ENCODE results near the gene ALAS1. TPM values are rescaled to one million over a fixed set of nuclear protein-coding genes. Genes with fewer than 3 reads are reported as not detected.

ALAS1 gene
- total RNA-seq, 3 donors from 2014 or later: 67.2 to 103 (median 94.6) TPM

DNA sequence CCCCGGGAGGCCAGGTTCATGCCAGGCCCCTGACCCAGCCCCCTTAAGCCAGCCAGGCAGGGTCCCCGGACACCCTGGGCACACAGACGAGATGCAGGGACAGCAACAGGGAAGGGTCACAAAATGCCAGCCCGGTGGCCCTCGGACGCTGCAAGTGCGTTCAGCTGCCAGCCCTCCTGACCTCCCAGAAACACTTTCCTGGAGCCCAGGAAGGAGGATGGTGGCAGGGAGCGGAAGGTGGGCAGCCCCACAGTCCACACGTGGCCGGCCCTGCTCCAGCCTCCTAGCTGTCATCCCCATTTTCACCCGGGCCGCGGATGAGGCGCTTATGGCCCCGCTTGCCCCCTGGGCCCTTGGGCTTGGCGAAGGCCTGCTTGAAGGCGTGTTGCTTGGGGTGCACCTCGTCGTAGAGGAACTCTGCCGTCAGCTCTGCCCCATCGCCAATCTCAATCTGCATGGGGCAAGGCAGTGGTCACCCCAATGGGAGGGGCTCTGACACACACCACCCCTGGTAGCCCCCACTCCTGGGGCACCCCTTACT is 30.9 kb downstream of the ALAS1 start:
- ATAC-seq (no peak), DNase-seq (no peak)
- H3K4me1 ChIP-seq (ENCODE audit: low read depth): no peaks in the 10 kb centered on the region
- H3K9me3 ChIP-seq: no peaks in the 10 kb centered on the region
- H3K36me3 ChIP-seq (ENCODE audit: low read depth): peaks cover 8% of the 10 kb centered on the region
- H3K4me3 ChIP-seq: no peak overlapping the region
- intact Hi-C loops (cut with DNase I, micrococcal nuclease): loop anchor here in 1 of 2 donors (10.0 kb wide), 1 partner anchor 106 kb away; no protein-coding TSS in a partner anchor
- TF ChIP-seq CTCF (IDR thresholded peaks at IDR 0.05): no peak

DNA sequence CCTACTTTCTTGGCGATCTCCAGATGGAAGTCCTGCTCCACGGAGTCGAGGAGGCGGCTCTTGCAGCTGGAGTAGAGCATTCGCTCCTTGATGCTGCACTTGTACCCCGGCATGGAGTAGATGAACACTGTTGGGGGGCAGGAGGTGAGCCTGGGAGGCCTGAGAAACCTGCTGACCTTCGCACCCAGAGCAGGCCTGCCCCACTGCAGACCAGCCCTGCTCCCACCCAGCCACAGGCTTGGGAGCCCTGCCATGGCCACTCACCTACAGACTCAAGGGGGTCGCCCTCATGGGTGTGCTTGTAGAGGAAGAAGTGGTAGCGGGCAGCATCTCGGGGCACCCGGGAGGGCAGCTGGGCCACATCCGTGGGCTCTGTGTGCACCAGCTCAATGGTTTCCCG is 31.7 kb downstream of the ALAS1 start:
- intact Hi-C loops (cut with DNase I, micrococcal nuclease): loop anchor here (5.0 to 10.0 kb wide), 2 partner anchors 105 to 113 kb away; no protein-coding TSS in a partner anchor
- Histone ChIP-seq H3K9me3 (no peaks in the 10 kb centered on the region), H3K36me3 (ENCODE audit: low read depth) (peaks cover 8% of the 10 kb centered on the region), H3K4me3 (no peak overlapping the region), H3K4me1 (ENCODE audit: low read depth) (no peaks in the 10 kb centered on the region)
- no peak for TF ChIP-seq CTCF (IDR thresholded peaks at IDR 0.05)
- ATAC-seq (no peak), DNase-seq (no peak)

DNA sequence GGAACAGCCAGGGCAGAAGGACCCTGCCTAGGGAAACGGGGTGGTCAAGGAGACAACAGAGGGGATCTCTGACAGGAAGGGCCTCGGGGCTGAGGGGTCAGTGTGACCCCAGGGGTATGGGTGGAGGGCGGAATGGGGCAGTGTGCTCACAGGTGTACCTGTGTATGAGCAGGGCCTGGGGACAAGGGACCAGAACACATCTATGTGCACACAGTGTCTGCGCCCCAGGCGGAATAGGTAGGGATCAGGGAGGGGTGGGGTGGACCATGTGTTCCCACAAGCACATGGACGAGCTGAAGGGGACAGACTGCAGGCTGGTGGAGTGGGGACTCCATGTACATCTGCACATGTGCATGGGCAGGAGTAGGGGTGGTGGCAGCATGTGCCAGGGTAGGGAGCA is 32.5 kb downstream of the ALAS1 start:
- Histone ChIP-seq H3K9me3 (no peaks in the 10 kb centered on the region), H3K36me3 (ENCODE audit: low read depth) (peaks cover 8% of the 10 kb centered on the region), H3K4me3 (no peak overlapping the region), H3K4me1 (ENCODE audit: low read depth) (no peaks in the 10 kb centered on the region)
- intact Hi-C loops (cut with DNase I, micrococcal nuclease): loop anchor here in 1 of 2 donors (5.0 kb wide), 1 partner anchor 112 kb away; no protein-coding TSS in a partner anchor
- peak in 2 of 3 donors; percentile 17 to 38 for DNase-seq
- no peak for TF ChIP-seq CTCF (IDR thresholded peaks at IDR 0.05)
- ATAC-seq: no peak

GRCh38 chr3:52230889-52231499 is 33.0 kb downstream of the ALAS1 start:
- TF ChIP-seq CTCF (IDR thresholded peaks at IDR 0.05): no peak
- ATAC-seq (no peak), DNase-seq (peak in 1 of 3 donors; percentile 23)
- Histone ChIP-seq H3K4me3 (no peak overlapping the region), H3K9me3 (no peaks in the 10 kb centered on the region), H3K36me3 (ENCODE audit: low read depth) (peaks cover 8% of the 10 kb centered on the region), H3K4me1 (ENCODE audit: low read depth) (no peaks in the 10 kb centered on the region)
- intact Hi-C loops (cut with DNase I, micrococcal nuclease): loop anchor here in 1 of 2 donors (5.0 kb wide), 1 partner anchor 111 kb away; no protein-coding TSS in a partner anchor

DNA sequence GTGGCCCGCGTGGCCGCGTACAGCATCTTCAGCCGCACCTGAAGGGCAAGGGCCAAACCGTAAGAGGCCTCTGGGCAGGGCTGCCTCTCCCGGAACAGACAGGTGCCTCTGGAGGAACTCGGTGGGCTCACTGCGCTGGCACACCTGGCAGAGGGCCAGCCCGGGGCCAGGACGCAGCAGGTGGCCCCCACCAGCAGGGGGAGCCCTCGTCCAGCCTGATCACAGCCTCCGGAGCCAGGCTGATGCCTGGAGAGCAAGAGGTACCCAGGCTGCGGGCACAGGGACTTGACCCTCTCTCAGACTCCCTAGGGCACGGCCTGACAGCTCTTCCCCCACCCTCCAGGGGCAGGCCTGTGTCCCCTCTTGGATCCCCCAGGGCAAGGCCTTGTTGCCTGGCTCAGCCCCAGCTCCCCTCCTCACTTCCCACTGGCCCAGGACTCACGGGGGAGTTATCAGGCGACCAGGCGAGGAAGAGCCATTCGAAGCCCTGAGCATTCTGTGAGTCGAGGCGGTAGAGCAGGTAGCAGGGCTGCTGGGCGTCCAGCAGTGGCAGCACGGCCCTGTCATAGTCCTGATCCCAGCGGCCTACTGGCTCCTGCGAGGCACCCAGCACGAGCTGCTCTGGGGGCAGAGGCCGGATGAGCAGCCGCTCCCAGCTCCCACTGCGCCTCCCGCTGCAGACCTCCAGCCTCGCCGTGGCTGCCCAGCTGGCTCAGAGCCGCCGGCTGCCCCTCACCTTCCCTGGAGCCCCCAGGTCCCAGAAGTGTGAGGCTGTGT is 33.7 kb downstream of the ALAS1 start:
- peak; percentile 93 for TF ChIP-seq CTCF (IDR thresholded peaks at IDR 0.05)
- DNase-seq (peak; percentile 83 to 89 (median 86)), ATAC-seq (peak; percentile 89)
- Histone ChIP-seq H3K36me3 (ENCODE audit: low read depth) (peaks cover 8% of the 10 kb centered on the region), H3K9me3 (no peaks in the 10 kb centered on the region), H3K4me3 (no peak overlapping the region), H3K4me1 (ENCODE audit: low read depth) (no peaks in the 10 kb centered on the region)
- intact Hi-C loops (cut with DNase I, micrococcal nuclease): loop anchor here in 1 of 2 donors (5.0 kb wide), 1 partner anchor 111 kb away; no protein-coding TSS in a partner anchor

Measured in mucosa of descending colon (tissue), 3 donors.